IPS DF 6.9 (cell line): ENCODE measurements around the gene TMEM240.
"Not testable (repeated sequence)": the region's sequence is repeated elsewhere in the genome, so short reads cannot be mapped to it uniquely, and the experiment has no call there.

Source experiments
- DNase-seq: peaks from one replicate; pipeline ENCODE4 v3.0.0-alpha.2; 2013; ENCODE audit warnings: low read depth, low spot score
- H3K27ac ChIP-seq: one replicate; pipeline ENCODE4 v1.5.1; 2013; ENCODE audit warnings: low read length, control low read depth
- H3K27me3 ChIP-seq: 2 replicates; pipeline ENCODE4 v1.6.1; 2013; ENCODE audit warnings: mild to moderate bottlenecking, low read length; ENCODE audit not compliant: control insufficient read depth, insufficient read depth
- H3K36me3 ChIP-seq: 2 replicates; pipeline ENCODE4 v1.6.1; 2013; ENCODE audit warnings: low read length; ENCODE audit not compliant: control insufficient read depth, insufficient read depth
- H3K4me1 ChIP-seq: 2 replicates; pipeline ENCODE4 v1.6.1; 2013; ENCODE audit warnings: low read length; ENCODE audit not compliant: control insufficient read depth, insufficient read depth
- H3K4me3 ChIP-seq: 2 replicates; pipeline ENCODE4 v1.5.1; 2013; ENCODE audit warnings: mild to moderate bottlenecking, low read length
- H3K9me3 ChIP-seq: 2 replicates; pipeline ENCODE4 v1.6.1; 2013; ENCODE audit warnings: low read length, inconsistent platforms; ENCODE audit not compliant: control insufficient read depth, insufficient read depth
- WGBS: extraction: QIAGEN DNeasy Blood & Tissue Kit; methylation state at CpG from one replicate; pipeline ENCODE4 v1.1.7; 2013; ENCODE audit warnings: mixed read lengths, missing lambda C conversion rate; ENCODE audit not compliant: insufficient read length, insufficient coverage; 5-methylcytosine and 5-hydroxymethylcytosine counted together

TMEM240 gene

DNA sequence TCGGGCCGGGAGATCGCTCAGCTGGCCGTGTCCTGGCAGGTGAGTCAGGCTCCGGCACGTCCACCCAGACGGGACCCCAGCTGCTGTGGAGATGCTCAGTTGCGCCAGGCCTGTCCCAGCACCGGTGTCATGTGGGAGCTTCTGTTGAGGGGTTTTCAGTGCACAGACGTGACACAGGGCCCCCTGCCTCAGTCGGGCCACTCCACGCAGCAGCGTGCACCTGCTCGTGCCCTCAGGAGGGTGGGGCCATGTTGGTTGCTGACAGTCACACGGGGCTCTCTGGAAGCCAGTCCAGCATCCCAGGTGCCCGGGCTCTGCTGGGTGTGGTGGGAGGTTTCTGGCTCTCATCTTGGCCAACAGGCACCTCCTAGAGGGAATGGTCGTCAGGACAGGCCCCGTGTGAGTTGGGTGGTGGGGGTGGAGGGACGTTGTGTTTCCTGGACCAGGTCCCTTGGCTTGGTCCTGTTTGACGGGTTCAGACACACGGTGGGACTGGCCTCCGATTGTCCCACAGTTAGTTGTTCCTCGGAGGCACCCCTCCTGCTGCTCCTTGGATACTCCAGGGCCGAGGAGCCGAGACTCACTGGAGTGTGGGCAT, 49.7 kb downstream of the TMEM240 start:
- no CpG with 5 or more reads among the region's 25 CpGs for WGBS
- no peak for DNase-seq
- Histone ChIP-seq H3K27me3 (no peaks in the 10 kb centered on the region), H3K36me3 (peaks cover 29% of the 10 kb centered on the region), H3K27ac (no peak overlapping the region), H3K4me1 (no peaks in the 10 kb centered on the region), H3K4me3 (no peak overlapping the region), H3K9me3 (no peaks in the 10 kb centered on the region)

DNA sequence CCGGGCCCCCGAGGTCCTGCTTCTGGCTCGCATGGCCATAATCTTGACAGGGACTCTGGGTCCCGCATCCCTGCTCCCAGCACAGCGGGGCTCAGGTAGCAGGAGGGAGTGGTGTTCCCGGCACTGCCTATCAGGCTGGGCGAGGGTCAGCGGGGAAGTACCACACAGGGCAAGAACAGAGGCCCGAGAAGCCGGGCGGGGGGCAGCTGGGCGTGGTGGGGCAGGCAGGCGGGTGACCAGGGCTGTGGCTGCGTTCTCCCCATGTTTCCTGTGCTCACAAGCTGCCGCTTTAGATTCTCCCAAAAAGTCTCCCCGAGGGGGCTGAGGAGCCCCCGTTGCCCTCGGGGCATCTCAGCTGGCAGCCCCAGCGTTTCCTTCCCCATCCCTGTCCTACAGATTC, 50.6 kb downstream of the TMEM240 start:
- H3K9me3 ChIP-seq: no peaks in the 10 kb centered on the region
- H3K27ac ChIP-seq: no peak overlapping the region
- WGBS: no CpG with 5 or more reads among the region's 19 CpGs
- H3K27me3 ChIP-seq: no peaks in the 10 kb centered on the region
- peaks cover 27% of the 10 kb centered on the region for H3K36me3 ChIP-seq
- H3K4me3 ChIP-seq: no peak overlapping the region
- no peak for DNase-seq
- H3K4me1 ChIP-seq: no peaks in the 10 kb centered on the region

DNA sequence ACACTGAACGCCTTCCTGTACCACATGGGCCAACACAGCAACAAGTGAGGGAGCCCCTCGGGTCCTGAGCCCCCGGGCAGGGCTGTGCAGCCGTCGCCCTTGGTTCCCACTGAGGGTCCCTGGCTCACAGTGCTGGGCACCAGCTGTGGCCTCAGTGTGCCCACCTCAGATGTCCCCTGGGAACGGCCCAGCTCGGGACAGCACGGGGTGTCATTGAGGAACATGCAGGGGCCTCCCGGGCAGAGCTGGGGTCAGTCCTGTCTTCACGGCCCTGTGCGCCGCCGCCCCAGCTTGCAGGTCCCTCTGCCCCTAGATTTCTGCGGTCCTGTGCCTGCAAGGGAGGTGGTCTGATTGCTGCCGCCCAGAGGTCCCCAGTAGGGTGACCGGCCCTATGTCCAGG, 51.2 kb downstream of the TMEM240 start:
- no peak for DNase-seq
- WGBS: no CpG with 5 or more reads among the region's 16 CpGs
- H3K36me3 ChIP-seq: peaks cover 27% of the 10 kb centered on the region
- no peaks in the 10 kb centered on the region for H3K9me3 ChIP-seq
- H3K27me3 ChIP-seq: no peaks in the 10 kb centered on the region
- no peak overlapping the region for H3K27ac ChIP-seq
- no peak overlapping the region for H3K4me3 ChIP-seq
- no peaks in the 10 kb centered on the region for H3K4me1 ChIP-seq

DNA sequence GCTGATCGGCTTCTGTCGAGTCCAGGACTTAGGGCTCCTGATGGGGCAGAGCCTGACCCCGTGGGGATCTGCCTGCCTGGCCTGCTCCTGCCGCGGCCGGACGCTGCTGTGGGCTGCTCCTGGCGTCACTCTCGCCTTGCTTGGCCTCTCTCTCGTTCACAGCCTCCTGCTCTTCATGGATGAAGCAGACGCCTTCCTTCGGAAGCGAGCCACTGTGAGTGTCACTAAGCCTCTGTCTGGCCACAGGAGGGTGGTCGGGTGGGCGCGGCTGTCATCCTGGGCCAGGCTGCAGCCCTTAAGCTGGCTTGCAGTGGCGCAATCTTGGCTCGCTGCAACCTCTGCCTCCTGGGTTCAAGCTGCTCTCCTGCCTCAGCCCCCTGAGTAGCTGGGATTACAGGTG, 52.7 kb downstream of the TMEM240 start:
- DNase-seq: no peak
- Histone ChIP-seq H3K27ac (no peak overlapping the region), H3K4me3 (no peak overlapping the region), H3K27me3 (no peaks in the 10 kb centered on the region), H3K9me3 (no peaks in the 10 kb centered on the region), H3K36me3 (peaks cover 34% of the 10 kb centered on the region), H3K4me1 (no peaks in the 10 kb centered on the region)
- WGBS: no CpG with 5 or more reads among the region's 18 CpGs

DNA sequence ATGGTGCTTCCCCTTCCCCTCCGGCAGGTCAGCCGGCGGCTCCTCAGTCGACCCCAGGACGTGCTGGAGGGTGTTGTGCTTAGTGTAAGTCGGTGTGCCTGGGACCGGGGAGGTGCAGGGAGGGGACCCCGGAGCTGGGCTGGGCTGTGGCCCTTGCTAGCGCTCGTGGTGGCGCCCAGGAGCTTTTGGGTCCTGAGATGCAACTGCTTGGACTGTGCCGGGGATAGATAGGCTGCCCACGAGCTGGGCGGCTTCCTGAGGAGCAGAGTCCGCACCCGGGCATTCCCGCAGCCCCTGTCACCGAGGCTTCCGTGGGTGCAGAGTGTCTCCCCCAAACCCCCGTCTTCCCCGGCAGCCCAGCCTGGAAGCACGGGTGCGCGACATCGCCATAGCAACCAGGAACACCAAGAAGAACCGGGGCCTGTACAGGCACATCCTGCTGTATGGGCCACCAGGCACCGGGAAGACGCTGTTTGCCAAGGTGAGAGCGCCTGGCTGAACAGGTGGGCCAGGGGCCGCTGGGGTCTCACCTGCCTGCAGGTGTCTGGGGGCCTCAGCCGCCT, 54.6 kb downstream of the TMEM240 start:
- no CpG with 5 or more reads among the region's 31 CpGs for WGBS
- H3K9me3 ChIP-seq, DNase-seq, H3K4me1 ChIP-seq, H3K4me3 ChIP-seq, H3K27me3 ChIP-seq, H3K27ac ChIP-seq: not testable (repeated sequence)
- peaks cover 37% of the 10 kb centered on the region for H3K36me3 ChIP-seq

DNA sequence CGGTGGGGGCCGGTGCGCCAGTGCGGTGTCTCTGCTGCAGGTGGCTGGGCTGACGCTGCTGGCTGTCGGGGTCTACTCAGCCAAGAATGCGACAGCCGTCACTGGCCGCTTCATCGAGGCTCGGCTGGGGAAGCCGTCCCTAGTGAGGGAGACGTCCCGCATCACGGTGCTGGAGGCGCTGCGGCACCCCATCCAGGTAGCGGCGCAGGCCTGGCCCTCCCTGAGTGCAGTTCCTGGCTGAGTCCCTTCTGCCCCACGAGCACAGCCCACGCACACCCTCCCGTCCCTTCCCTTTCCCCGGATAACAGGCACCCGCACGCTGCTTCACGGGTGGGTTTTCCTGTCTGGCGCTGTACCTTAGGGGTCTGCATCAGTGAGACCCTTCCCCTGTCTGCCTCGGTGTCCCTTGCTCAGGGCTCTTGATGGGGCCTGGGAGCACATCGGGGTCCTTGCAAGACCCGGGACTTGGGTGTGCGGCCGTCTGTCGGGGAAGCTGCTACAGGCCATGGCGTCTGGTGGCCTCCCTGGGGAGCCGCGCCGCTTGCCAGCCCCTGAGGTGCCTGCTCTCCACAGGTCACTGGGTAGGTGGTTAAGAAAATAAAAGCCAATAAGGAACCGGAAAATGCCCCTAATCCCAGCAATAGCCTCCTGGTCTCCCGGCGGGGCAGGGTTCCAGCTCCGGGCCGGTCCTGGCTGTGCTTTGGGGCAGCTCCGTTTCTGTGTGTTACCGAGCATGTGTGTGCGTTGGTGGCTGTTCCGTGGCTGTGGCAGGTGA, 55.3 kb downstream of the TMEM240 start:
- H3K9me3 ChIP-seq, DNase-seq, H3K4me3 ChIP-seq, H3K4me1 ChIP-seq, H3K27me3 ChIP-seq, H3K27ac ChIP-seq: not testable (repeated sequence)
- WGBS: no CpG with 5 or more reads among the region's 46 CpGs
- H3K36me3 ChIP-seq: peaks cover 31% of the 10 kb centered on the region
